Keratinocyte (primary cell): ENCODE results near the gene INPP4B. TPM values are rescaled to one million over a fixed set of nuclear protein-coding genes. Genes with fewer than 3 reads are reported as not detected.

Source experiments
- DNase-seq: peaks from one replicate; pipeline ENCODE4 v3.0.0-alpha.2; 2011; ENCODE audit warnings: low read depth, missing footprints, low spot score
- FAIRE-seq: peaks from 2 replicates; lab custom pipeline; 2011; peaks lifted over from hg19 to GRCh38; lab: Jason Lieb, UNC
- H2AFZ ChIP-seq: 2 replicates; pipeline ENCODE4 v1.6.0; 2012; ENCODE audit warnings: low read length, control low read depth, inconsistent platforms; ENCODE audit not compliant: control insufficient read depth
- H3K27ac ChIP-seq: 2 replicates; pipeline ENCODE4 v1.5.1; 2011; ENCODE audit warnings: low read length; ENCODE audit not compliant: control insufficient read depth, insufficient read depth
- H3K27me3 ChIP-seq: 3 replicates; pipeline ENCODE4 v1.6.0; 2011; ENCODE audit warnings: low read length; ENCODE audit not compliant: control insufficient read depth, insufficient read depth; ENCODE audit errors: extremely low read depth
- H3K36me3 ChIP-seq, 2 experiments: 2 replicates in 1 of 2; 3 replicates in 1 of 2; pipeline ENCODE4 v1.5.1; 2011; ENCODE audit warnings: low read length in 2 of 2, mild to moderate bottlenecking in 1 of 2; ENCODE audit not compliant: control insufficient read depth in 2 of 2, insufficient read depth in 2 of 2; ENCODE audit errors: extremely low read depth in 1 of 2
- H3K4me1 ChIP-seq: 3 replicates; pipeline ENCODE4 v1.5.1; 2011; ENCODE audit warnings: low read length; ENCODE audit not compliant: control insufficient read depth, insufficient read depth; ENCODE audit errors: extremely low read depth
- H3K4me2 ChIP-seq: 3 replicates; pipeline ENCODE4 v1.6.0; 2011; ENCODE audit warnings: low read depth, low read length; ENCODE audit not compliant: control insufficient read depth, insufficient read depth; ENCODE audit errors: extremely low read depth
- H3K4me3 ChIP-seq, 3 experiments: fragments of 200-600 bp in 1 of 3; sonication (generic) in 1 of 3; 2 replicates in 2 of 3; 3 replicates in 1 of 3; pipeline ENCODE4 v1.5.1; 2011 to 2016; ENCODE audit warnings: low read length in 3 of 3, mild to moderate bottlenecking in 3 of 3, control low read depth in 2 of 3, inconsistent platforms in 1 of 3, low read depth in 1 of 3, mixed read lengths in 1 of 3, mixed run types in 1 of 3, moderate library complexity in 1 of 3; ENCODE audit not compliant: control insufficient read depth in 2 of 3, insufficient read depth in 2 of 3; ENCODE audit errors: extremely low read depth in 1 of 3
- H3K79me2 ChIP-seq: 2 replicates; pipeline ENCODE4 v1.6.0; 2012; ENCODE audit warnings: low read length; ENCODE audit not compliant: control insufficient read depth, insufficient read depth
- H3K9ac ChIP-seq: 3 replicates; pipeline ENCODE4 v1.6.0; 2011; ENCODE audit warnings: low read length; ENCODE audit not compliant: control insufficient read depth, insufficient read depth; ENCODE audit errors: extremely low read depth
- H3K9me1 ChIP-seq: 3 replicates; pipeline ENCODE4 v1.6.0; 2011; ENCODE audit warnings: low read length; ENCODE audit not compliant: control insufficient read depth, insufficient read depth; ENCODE audit errors: extremely low read depth
- H3K9me3 ChIP-seq: 2 replicates; pipeline ENCODE4 v1.5.1; 2012; ENCODE audit warnings: low read depth, low read length; ENCODE audit not compliant: control insufficient read depth
- H4K20me1 ChIP-seq: 3 replicates; pipeline ENCODE4 v1.6.0; 2011; ENCODE audit warnings: low read length; ENCODE audit not compliant: control insufficient read depth, insufficient read depth; ENCODE audit errors: extremely low read depth
- CTCF ChIP-seq, 3 experiments: IDR thresholded peaks in 1 of 3; conservative IDR thresholded peaks in 1 of 3; optimal IDR thresholded peaks in 1 of 3; 2 replicates in 2 of 3; 3 replicates in 1 of 3; pipeline versions ENCODE3 to v1.5.1; 2011; ENCODE audit warnings: low read length in 3 of 3, mild to moderate bottlenecking in 3 of 3, moderate library complexity in 2 of 3, control low read depth in 1 of 3, inconsistent platforms in 1 of 3; ENCODE audit not compliant: insufficient read depth in 2 of 3; ENCODE audit errors: extremely low read depth in 1 of 3
- EZH2 ChIP-seq: IDR thresholded peaks from one replicate; pipeline ENCODE4 v1.6.1; 2012; ENCODE audit warnings: inconsistent platforms, mild to moderate bottlenecking, low read length, moderate library complexity
- dilution Hi-C: fragments of 300-500 bp; cut with MboI; formaldehyde crosslinking; loops from one replicate; pipeline ENCODE4 v1.7.0; 2020; ENCODE audit warnings: low sequenced_read_pairs; ENCODE audit not compliant: extremely low pct_ligation_motif_present
- polyA plus RNA-seq, 5 experiments: library from polyadenylated mRNA; depleted of rRNA in 3 of 5; stranded (reverse) in 3 of 5; stranded (forward) in 1 of 5; unstranded in 1 of 5; fragments of >200 nt; gene quantifications; 1 replicate in 1 of 5; 2 replicates in 3 of 5; 3 replicates in 1 of 5; pipeline versions ENCODE4 v1.2.1 to v1.2.3, GENCODE V29; 2011 to 2012; ENCODE audit warnings: missing spikeins in 2 of 5, low read depth in 1 of 5, low replicate concordance in 1 of 5

Gene INPP4B
- polyA plus RNA-seq, 1 donor (not counting 4 experiments of a cell fraction or from before 2014, with no cell fraction given) = 50.2 TPM

GRCh38 chr4:142449771-142450373 lies 396.2 kb downstream of the INPP4B start:
- Histone ChIP-seq H3K9me3 (no peaks in the 10 kb centered on the region), H3K4me2 (no peak overlapping the region), H3K9ac (no peak overlapping the region), H3K27ac (no peak overlapping the region), H3K4me1 (no peaks in the 10 kb centered on the region), H3K36me3 (no peaks in the 10 kb centered on the region), H4K20me1 (no peaks in the 10 kb centered on the region), H3K79me2 (no peaks in the 10 kb centered on the region), H2AFZ (no peak overlapping the region), H3K9me1 (no peaks in the 10 kb centered on the region), H3K27me3 (no peaks in the 10 kb centered on the region), H3K4me3 (no peak overlapping the region)
- dilution Hi-C loops = no loop called here
- TF ChIP-seq CTCF (optimal IDR thresholded peaks at IDR 0.05 in 1 of 3, IDR thresholded peaks at IDR 0.05 in 1 of 3, conservative IDR thresholded peaks at IDR 0.05 in 1 of 3; ENCODE audit: extremely low read depth in 1 of 3, insufficient read depth in 2 of 3, low read length in 3 of 3) = no peak
- no peak for TF ChIP-seq EZH2
- no peak for FAIRE-seq
- DNase-seq = no peak

DNA sequence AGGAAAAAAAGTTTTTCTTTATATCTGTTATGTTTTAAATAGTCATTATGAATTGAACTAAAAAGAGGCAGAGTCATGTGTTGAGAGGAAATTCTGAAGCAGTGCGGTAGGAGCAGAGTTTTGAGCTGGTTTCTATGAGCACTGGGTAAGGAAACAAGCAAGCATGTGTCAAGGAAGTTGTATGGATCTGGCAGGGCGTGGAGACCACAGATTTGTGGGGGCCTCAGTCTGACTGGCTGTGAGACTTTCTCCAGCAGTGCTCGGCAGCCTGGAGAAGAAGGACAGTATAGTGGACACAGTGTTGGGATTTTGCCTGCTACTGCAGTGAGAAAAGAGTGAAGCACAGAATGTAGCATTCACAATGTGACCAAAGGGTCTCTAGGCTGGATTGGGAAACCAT lies 399.1 kb downstream of the INPP4B start:
- TF ChIP-seq CTCF (optimal IDR thresholded peaks at IDR 0.05 in 1 of 3, IDR thresholded peaks at IDR 0.05 in 1 of 3, conservative IDR thresholded peaks at IDR 0.05 in 1 of 3; ENCODE audit: extremely low read depth in 1 of 3, insufficient read depth in 2 of 3, low read length in 3 of 3) (no peak), EZH2 (no peak)
- Histone ChIP-seq H2AFZ (no peak overlapping the region), H3K4me3 (no peak overlapping the region), H3K36me3 (no peaks in the 10 kb centered on the region), H4K20me1 (no peaks in the 10 kb centered on the region), H3K27ac (no peak overlapping the region), H3K9me3 (no peaks in the 10 kb centered on the region), H3K27me3 (no peaks in the 10 kb centered on the region), H3K4me1 (no peaks in the 10 kb centered on the region), H3K4me2 (no peak overlapping the region), H3K9me1 (no peaks in the 10 kb centered on the region), H3K79me2 (no peaks in the 10 kb centered on the region), H3K9ac (no peak overlapping the region)
- DNase-seq = no peak
- no peak for FAIRE-seq
- dilution Hi-C loops = no loop called here
